HG03558 (cell line): ENCODE data around the gene HLA-G.
"Not testable (repeated sequence)": the region's sequence is repeated elsewhere in the genome, so short reads cannot be mapped to it uniquely, and the experiment has no call there.

Source experiments
- ATAC-seq: cut with Tn5 transposase; IDR thresholded peaks from one replicate; pipeline ENCODE4 v1.9.1; 2021; ENCODE audit warnings: moderate number of reproducible peaks; ENCODE audit not compliant: unreplicated experiment; ENCODE audit errors: extremely low read depth

Gene HLA-G

DNA sequence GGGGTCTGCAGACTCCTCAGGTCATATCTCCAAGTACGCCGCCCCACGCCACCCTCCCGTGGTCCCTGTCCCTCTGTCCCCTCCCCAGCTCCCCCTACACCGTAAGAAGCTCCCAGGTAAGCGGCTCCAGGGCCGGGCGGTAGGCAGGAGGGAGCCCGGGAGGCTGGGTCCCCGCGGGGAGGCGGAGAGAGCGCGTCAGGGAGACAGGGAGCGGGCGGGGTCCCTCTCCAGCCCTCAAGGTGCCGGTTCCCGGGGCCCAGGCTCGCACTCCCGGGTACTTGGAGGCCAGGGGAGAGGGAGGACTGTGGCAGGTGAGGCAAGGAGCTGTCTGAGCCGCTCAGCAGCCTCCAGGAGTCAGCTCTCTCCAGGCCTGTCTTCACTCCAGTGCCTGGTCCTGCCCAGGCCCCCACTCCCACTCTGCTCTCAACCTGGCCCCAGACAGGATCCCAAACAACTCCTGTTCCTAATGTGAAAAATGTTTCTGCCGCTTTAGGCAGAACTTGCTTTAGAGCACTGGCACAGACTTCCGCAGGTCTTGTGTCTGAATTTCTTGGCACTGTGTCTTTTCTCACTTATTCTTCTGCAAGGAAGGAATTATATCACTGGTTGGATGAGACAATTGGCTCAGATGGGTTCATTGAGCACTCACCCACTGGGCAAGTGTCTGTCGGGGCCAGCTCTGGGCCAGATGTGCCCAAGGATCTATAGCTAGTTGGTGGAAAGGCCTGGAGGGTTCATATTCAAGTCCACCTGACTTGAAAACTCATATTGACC lies 36.6 kb downstream of the HLA-G start:
- no peak for ATAC-seq

DNA sequence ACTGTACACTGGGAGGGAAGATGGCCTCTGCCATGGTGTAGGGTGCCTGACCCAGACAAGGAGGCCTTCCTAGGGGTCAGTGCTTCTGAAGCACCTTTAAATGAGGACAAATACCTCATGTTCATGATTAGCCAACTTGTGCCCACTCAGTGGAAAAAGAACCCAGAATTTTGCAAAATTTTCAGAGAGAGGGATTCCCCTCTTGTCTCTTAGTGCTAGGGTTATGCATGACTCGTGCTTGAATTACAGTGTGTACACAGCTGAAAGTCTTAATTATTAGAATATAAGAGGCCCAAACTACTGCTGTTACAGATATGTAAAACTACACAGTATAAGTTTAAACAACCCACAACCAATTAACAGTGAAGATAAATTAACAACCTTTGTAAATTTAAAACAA lies 38.0 kb downstream of the HLA-G start:
- ATAC-seq: no peak

DNA sequence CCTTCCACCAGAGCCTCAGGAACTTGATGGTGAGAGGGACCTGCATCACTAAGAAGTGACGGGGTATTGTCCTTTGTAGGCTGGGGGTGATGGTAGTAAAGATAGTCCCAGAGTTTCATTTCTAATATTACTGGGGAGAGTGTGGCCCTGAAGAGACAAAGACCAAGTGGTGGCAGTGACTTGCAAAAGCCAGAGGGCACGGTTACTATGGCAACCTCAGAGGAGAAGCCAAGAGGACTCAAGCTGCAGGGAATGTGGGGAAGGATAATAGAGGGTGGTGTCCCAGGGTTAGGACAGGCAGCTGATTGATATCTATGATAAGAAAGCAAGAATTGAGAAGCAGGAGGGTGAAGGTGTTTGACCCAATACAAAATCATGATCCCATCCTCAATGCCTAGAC lies 42.5 kb downstream of the HLA-G start:
- no peak for ATAC-seq

DNA sequence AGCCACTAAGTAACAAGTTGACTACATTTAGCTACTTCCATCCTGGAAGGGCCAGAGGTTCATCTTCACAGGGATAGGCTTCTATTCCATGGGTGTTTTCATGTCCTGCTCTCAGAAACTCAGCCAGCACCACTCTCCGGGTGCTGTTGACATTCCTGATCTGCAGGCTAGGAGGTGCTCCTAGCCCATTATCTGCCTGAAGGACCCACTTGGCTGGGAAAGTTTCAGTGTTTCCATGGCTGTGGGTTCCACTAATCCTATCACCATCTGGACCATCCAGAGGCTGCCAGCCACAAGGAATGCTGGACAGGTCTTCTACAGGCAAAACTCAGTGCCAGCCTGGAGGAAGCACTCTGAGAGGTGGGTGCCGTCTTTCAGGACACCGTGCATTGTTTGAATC lies 45.2 kb downstream of the HLA-G start:
- no peak for ATAC-seq

DNA sequence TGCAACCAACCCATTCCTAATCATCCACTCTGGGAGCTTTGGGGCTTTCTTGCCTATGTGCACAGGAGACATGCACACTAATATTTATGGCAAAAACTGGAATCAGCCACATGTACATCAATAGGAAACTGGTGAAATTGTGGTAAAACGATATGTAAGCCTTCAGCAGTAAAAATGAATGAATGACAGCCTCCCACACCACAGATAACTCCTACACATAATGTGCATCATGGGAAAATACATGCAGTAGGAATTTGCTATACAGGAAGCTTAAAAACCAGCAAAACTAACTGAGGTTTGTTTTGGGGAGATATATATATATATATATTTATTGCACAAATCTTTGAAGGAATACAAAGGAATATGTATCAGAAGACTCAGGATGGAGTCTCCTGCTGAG lies 47.6 kb downstream of the HLA-G start:
- no peak for ATAC-seq

DNA sequence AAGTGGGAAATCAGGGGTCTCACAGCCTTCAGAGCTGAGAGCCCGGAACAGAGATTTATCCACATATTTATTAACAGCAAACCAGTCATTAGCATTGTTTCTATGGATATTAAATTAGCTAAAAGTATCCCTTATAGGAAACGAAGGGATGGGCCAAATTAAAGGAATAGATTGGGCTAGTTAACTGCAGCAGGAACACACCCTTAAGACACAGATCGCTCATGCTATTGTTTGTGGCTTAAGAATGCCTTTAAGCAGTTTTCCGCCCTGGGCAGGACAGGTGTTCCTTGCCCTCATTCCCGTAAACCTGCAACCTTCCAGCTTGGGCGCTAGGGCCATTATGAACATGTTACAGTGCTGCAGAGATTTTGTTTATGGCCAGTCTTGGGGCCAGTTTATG lies 48.1 kb downstream of the HLA-G start:
- ATAC-seq: not testable (repeated sequence)
